GM19372 (cell line): ENCODE data around the gene ZNF764.
"Not testable (repeated sequence)": the region's sequence is repeated elsewhere in the genome, so short reads cannot be mapped to it uniquely, and the experiment has no call there.

Source experiments
- ATAC-seq: cut with Tn5 transposase; IDR thresholded peaks from one replicate; pipeline ENCODE4 v1.9.1; 2021; ENCODE audit warnings: mild to moderate bottlenecking, low read depth, moderate library complexity; ENCODE audit not compliant: unreplicated experiment

The ZNF764 gene

DNA sequence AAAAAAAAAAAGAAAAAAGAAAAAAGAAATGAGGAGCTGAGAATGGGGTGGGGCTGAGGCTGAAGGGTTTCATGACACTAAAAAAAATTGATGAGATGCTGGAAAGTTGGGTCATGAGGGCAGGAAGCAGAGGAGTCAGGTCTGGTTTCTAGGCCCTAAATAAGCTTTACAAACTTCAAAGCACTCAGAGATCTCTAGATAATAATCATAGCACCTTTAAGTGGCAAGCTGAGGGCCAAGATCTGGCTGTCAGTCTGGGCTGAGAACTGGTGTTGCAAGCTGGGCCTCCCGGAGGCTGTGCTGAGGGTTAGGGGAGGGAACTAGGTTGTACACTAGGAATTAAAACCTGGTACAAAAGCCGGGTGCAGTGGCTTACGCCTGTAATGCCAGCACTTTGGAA lies 6.4 kb downstream of the ZNF764 start:
- no peak for ATAC-seq

DNA sequence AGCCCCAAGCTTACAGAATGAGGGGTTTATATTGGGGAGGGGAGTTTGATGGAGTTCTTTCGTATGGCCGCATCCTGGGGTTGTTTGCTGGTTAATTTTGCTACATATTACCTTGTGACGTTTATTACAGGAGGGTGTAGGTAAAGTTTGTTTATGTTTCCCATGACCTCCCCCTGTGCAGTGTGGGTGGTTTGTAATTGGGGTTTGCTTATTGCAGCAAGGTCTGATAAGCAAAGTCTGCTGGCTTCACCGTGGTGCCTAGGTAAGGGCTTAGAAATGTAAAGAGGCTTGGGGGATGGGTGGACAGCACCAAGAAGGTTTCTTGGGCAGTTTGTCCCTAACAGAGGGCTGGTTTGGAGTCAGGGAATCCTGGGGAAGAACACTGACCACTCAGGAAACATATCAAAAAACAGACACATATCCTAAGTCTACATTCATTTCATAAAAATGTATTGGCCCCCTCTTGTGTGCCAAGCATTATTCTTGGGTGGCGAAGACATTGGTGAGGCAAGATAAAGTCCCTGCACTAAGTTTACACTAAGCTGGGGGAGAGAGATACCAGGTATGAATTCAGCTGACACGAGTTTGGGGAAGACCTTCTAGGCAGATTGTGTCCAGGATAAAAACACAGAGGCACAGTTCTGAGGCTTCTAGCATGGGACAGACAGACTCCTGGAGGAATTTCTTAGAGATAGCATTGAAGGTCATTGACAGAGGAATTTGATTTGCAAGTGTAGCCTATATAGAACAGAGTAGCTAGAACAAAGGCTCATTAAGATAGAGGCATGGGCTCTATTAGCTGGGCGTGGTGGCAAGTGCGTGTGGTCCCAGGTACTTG lies 9.5 kb downstream of the ZNF764 start:
- ATAC-seq: no peak

DNA sequence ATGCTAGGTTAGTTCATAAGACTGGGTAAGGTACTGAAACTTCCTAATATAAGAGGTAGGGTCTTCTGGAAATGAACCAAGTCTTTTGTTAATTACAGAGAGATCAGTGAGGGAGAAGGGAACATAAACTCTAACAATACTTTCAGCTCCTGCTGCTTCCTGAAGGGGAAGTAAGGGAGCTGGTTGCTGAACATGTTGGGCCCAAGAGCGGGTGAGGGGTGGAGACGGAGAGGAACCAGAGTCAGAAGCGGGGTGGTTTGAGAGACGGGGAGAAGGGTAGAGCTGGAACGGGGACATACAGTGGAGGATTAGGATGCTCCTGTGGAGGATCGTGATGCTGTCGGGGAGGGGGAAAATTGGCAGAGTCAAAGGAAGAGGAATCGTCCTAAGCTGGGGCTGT lies 12.1 kb downstream of the ZNF764 start:
- ATAC-seq: no peak

DNA sequence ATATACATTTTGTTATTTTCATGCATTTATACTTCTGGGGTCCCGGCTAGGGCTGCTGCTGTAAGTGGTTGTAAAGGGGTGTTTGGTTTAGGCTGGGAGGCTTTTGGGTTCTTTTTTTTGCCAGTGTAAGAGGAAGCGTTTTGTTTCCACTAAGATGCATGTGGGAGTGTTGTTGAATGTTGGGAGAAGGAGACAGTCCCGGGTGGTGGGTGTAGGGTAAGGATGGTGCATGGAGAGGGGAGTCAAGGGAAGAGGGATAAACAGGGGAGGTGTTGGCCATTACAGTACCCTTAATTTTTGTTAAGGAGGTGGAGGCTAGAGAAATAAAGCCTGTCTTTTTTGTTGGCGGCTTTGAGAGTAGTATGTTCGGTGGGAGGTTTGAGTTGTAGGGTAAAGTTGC lies 15.1 kb downstream of the ZNF764 start:
- ATAC-seq: no peak

DNA sequence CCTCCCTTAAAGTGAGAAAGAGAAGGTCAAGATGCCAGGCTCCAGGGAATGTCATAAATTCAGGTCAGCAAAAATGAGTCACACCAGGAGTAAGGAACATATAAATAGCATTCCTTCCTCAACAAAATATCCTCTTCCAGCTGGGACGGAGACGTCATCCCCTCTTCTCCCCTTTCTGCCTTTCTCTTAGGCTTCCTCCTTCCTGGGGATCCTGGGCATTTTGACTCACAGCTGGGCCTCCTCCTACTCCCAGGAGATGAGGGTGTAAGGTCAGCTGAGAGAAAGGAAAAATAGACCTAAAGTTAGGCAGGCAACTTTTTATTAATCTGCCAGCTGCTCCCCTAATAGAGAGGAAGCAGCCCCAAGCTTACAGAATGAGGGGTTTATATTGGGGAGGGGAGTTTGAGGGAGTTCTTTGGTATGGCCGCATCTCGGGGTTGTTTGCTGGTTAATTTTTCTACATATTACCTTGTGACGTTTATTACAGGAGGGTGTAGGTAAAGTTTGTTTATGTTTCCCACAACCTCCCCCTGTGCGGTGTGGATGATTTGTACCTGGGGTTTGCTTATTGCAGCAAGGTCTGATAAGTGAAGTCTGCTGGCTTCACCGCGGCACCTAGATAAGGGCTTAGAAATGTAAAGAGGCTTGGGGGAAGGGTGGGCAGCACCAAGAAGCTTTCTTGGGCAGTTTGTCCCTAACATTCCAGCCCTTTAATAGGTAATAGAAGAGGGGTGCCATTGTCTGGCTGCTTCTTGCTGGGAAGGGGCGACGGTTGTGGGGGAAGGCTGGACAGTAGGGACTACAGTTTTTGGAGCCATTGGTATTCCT lies 16.5 kb downstream of the ZNF764 start:
- ATAC-seq: no peak

DNA sequence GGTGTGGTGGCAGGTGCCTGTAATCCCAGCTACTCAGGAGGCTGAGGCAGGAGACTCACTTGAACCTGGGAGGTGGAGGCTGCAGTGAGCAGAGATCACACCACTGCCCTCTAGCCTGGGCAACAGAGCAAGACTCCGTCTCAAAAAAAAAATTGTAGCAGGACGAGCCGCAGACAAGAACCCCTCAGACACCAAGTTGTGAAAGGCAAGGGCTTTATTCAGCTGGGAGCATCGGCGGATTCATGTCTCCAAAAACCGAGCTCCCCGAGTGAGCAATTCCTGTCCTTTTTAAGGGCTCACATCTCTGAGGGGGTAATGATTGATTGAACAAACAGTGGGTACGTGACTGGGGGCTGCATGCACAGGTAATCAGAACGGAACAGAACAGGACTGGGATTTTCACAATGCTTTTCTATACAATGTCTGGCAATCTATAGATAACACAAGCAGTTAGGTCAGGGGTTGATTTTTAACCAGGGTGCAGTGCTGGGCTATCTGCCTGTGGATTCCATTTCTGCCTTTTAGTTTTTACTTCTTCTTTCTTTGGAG lies 17.2 kb downstream of the ZNF764 start:
- ATAC-seq: not testable (repeated sequence)

DNA sequence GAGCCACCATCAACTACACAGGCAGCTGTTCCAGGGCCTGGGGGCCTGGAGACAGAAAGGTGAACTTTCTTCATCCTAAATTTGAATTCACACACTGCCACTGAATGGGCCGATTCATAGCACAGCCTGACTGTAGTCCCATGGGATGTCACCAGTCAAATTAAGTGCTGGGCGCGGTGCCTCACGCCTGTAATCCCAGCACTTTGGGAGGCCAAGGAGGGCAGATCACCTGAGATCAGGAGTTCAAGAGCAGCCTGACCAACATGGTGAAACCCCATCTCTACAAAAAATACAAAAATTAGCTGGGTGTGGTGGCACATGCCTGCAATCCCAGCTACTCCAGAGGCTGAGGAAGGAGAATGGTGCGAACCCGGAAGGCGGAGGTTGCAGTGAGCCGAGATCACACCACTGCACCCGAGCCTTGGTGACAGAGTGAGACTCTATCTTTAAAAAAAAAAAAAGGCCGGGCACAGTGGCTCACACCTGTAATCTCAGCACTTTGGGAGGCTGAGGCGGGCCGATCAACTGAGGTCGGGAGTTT lies 18.1 kb downstream of the ZNF764 start:
- not testable (repeated sequence) for ATAC-seq

DNA sequence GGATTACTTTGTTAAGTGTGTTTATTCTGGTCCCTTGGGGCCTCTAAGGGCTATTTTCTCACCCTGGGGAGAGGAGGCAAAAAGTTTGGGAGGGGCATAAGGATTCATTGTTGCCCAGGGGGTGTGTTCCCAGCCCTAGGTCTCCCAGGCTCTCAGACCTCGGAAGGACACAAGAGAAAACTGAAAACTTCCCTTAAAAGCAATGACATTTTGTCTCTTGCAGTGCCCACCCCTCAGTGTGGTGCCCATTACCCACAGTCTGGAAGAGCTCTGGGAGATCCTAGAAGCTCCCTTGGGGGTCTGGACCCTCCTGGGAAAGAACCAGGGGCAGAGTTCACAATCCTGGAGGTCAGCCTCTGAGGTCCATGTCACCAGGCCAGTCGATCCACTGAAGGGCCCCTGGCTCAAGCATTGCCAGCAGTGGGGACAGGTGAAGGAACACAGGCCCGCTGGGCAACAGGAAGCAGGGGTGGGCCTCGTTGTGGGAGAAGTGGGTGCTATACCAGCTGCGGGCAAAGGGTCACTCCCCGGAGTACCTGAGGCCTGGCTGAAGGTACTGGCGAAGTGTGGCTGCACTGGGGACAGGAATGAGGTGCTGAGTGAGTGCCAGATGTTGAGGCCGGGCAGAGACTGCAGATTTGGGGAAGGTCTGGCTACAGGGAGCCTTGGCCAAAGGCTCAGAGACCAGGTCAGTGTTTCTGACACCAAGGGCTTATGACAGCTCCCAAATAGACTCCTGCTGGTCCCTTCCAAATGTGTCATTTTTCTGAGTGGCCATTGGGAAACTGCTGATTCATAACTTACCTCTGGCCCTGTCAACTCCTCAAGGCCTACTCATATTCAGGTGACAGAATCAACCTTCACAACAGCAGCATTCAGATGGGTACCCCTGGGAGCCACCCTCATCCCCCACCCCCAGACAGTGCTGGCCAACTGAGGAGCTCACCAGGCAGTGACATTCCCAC lies 18.9 kb downstream of the ZNF764 start:
- ATAC-seq: no peak

DNA sequence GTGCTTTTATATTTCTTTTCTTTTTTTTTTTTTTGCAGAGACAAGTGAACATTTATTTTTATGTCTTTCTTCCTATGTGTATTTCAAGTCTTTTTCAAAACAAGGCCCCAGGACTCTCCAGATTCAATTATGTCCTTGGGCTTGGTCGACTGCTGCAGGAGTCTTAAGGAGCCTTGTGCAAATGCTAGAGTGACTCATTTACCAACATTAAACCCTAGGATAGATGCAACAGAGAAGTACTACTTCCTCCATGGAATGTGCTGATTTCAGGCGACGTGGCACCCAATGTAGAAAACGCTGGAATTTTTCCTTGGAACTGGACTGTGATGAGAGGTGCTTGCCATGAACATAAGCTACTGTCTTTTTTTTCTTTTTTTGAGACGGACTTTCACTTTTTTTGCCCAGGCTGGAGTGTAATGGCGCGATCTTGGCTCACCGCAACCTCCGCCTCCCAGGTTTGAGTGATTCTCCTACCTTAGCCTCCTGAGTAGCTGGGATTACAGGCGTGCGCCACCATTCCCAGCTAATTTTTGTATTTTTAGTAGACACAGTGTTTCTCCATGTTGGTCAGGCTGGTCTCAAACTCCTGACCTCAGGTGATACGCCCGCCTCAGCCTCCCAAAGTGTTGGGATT lies 21.7 kb downstream of the ZNF764 start:
- not testable (repeated sequence) for ATAC-seq

DNA sequence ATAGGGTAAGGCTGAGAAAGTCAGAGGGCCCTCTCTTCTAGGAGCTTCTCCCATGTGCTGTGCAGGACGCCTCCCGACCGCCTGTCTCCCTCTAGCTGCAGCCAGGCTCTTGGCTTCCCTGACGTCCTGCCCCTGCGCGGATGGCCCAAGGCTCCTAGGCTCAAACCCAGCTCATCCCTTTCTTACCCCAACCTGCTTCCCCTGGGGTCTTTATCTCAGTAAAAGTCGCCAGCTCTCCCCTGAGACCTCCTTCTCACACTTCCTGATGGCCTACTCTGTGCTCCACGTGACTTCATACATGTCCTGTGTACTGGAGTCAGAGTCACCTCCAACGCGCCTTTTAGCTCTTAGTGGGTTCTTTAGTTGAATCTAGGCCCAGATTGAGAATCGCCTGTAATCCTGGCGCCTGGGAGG lies 22.4 kb downstream of the ZNF764 start:
- ATAC-seq: no peak

DNA sequence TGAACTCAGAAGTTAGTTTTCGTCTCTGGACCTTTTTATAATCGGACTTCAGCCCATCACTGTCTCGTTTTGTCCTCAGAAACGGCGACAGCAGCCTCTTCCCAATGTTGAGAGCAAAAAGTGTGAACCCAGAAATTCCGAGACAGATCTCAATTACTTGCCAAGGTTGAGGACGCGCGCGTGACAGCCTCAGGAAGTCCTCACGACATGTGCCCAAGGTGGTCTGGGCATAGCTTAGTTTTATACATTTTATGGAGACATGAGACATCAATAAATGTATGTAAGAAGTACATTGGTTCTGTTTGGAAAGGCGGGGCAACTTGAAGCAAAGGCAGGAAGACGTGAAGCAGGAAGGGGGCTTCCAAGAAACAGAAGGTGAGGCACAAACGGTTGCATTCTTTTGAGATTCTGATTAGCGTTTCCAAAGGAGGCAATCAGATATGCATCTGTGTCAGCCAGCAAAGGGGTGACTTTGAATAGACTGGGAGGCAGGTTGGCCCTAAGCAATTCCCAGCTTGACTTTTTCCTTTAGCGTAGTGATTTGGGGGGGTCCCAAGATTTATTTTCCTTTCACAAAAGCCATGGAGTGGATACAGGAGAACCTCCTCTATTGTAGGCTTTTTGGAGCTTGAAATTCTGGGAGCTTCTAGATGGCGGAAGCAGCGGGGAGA lies 22.9 kb downstream of the ZNF764 start:
- peak; percentile 22 for ATAC-seq

DNA sequence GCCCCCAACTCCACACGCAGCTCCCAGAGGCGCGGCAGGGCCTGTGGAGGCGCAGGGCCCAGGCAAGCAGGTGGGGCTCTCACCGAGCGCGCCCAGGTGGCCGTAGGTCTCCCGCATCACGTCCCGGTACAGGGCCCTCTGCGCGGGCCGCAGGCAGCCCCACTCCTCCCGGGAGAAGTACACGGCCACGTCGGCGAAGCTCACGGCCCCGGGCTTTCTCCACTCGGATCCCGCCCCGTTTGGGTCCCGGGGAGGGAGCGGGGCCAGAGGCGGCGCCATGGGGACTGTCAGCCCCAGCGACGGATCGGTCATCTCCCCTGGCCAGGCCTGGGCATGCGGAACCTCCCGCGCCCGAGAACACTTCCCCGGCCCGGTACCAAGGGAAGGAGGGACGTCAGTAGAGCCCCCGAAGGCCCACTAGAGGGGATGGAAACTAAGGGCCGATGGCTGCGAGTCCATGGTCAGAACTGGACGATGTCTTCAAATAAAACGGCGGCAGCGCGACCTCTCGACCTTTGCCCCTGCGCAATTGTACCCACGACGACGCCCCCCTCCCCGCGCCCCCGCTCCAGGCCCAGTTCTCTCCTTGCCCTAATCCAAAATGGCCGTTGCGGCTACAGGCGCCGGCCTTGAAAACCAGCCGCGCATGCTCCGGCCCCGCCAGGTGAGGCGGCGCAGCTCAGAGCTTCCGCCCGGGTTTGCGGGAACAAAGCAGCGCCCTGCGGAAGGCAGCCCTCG lies 23.6 kb downstream of the ZNF764 start, which contains the start of gene ZNF747:
Gene ZNF747 (minus strand): TSS at position 491 of the 738 bp plus-strand sequence. CDS start 179 bp downstream, at position 312.
- peak; percentile 74 for ATAC-seq

DNA sequence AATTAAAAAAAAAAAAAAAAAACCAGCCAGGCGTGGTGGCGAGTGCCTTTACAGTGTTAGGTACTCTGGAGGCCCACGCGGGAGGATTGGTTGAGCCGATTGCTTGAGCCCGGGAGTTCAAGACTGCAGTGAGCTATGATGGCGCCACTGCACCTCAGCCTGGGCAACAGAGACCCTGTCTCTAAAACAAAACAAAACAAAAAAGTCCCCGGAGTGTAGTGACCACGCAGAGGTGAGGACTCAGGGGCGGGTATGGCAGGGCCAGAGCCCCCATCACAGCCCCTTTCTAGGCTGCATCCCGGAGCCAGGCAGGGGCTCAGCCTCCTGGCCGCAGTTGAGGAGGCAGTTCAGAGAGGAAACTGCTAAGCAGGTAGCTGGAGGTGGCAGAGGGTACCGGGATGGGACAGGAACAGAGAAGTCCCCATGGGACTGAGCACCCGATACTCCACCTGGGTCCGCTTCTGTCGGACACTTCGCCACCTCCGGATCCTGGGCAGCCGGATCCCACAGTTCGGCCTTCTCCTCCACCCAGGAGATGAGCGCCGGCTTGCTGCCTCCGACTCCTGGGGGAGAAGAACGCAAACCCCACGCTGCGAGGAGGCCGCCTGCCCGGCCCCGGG lies 24.3 kb downstream of the ZNF764 start:
- peak; percentile 15 for ATAC-seq

DNA sequence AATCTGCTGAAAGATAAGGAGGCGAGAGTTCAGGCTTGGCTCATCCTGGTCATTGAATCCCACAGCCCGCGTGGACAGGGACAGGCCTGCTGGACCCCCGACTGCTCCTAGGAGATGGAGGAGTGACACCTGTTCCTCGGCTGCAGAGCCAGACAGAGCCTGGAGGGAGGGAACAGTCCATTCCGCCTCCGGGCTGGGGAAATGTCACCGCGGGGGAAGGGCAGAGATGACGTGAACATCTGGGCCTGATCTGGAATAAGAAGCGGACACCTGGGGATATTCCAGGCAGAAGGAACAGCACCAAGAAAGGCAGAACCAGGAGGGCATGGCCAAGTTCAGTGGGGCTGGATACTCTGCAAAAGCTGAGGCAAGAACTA lies 25.0 kb downstream of the ZNF764 start:
- no peak for ATAC-seq

DNA sequence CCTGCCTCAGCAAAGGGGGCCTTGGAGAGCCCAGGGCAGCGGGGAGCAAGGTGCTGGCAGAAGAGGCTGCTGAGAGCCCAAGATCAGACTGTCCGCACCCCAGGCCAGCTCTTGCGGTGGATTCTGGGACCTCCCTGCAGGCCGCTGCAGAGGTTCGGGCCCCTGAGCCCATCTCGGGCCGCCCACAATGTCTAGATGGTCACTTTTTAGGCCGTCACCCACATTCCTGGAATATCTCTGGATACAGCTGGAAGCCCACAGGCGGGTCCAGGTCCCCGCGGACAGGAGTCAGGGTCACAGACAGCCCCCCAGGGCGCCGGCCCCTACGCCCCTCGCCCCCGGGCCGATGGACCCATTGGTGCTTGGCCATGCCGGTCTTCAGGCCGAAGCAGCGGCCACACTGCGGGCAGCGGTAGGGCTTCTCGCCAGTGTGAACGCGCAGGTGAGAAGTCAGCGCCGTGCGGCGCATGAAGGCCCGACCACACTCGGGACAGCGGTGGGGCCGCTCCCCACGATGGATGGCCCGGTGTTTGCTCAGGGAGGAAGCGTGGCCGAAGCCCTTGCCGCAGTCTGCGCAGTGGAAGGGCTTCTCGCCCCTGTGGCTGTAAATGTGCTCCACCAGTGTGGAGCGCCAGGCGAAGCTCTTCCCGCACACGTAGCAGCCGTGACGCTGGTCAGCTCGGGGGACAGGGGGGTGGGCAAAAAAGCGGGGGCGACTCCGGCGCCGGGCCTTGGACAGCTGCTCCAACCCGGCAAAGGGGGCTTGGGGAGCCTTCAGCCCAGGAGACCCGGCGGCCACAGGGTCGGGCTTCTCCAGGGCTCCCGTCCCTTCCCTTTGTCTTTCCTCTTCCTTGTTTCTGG lies 25.7 kb downstream of the ZNF764 start:
- no peak for ATAC-seq

DNA sequence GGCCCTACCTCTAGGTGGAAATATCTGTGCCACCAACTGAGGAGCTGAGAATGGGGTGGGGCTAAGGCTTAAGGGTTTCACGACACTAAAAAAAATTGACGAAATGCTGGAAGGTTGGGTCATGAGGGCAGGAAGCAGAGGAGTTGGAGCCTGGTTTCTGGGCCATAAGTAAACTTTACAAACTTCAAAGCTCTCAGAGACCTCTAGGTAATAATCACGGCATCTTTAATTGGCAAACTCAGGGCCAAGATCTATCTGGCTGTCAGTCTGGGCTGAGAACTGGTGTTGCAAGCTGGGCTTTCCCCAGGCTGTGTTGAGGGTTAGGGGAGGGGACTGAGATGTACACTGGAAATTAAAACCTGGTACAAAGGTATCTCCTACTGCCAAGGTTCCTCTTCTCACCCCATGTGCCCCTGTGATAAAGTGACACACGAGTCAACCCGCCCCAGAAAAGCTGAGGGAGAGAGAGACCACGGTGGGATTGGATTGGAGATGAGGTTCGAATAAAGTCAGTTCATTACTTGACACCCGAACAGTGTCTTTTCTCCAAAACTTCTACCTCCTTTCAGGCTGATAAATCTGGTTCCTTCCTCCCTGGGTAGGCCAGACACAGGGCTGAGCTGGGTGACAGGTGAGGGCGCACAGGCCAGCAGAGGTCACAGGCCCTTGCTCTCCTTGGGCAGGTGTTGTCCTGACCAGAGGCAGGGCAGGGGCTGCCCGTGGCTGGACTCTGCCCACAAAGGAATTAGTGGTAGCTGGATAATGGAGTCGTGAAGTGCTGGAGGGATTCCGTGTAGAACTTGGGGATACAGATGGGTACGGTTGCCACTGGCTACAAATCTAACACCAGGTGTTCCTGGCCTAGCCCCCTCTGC lies 27.8 kb downstream of the ZNF764 start:
- ATAC-seq: no peak
